GM19395 (cell line): Measurements from ENCODE around the gene THSD7B.
"Not testable (repeated sequence)": the region's sequence is repeated elsewhere in the genome, so short reads cannot be mapped to it uniquely, and the experiment has no call there.

Experiments
- ATAC-seq: cut with Tn5 transposase; IDR thresholded peaks from one replicate; pipeline ENCODE4 v1.9.1; 2021; ENCODE audit warnings: mild to moderate bottlenecking, moderate library complexity; ENCODE audit not compliant: unreplicated experiment

Gene THSD7B

DNA sequence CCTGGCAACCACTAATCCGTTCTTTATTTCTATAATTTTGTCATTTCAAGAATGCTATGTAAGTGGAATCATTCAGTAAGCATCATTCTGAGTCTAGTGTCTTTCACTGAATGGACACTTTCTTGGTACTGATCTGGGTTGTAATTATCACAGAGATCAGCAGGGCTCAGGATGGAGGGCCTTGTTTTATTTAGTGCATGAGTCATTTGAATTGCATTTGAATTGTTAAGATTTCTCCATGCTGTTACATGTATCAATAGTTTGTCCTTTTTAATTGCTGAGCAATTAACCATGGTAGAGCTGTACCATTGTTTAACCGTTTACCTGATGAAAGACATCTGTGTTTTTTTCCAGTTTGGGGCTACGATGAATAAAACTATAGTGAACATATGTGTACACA is 256.4 kb downstream of the THSD7B start:
- no peak for ATAC-seq

DNA sequence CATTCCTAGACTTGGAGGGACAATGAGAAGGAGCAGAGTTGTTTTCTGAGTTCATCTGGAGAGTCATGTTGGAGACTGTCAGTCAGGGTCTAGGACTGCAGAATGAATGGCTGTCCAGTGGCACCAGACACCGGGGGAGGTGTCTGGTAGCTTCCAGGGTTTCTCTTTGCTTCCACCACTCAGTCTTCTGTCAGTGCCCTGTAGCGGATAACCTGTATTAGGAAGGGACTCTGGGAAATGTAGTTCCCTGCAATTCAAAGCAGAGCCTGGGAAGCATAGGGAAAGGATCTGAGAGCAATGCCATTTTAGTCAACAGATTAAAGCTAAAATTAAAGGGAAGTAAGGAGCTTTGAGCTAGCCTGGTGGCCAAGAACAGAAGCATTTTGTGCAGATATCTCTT is 257.9 kb downstream of the THSD7B start:
- no peak for ATAC-seq

DNA sequence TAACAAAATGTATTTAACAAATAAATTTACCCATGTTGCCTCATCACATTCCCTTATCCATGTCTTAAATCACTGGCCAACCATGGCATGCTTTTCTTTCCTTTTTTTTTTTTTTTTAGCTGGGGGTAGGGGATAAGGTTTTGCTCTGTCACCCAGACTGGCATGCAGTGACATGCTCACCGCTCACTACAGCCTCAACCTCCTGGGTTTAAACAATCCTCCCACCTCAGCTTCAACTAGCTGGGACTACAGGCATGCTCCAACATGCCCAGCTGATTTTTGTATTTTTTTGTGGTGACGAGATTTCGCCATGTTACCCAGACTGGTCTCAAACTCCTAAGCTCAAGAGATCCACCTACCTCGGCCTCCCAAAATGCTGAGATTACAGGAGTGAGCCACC is 266.4 kb downstream of the THSD7B start:
- no peak for ATAC-seq

DNA sequence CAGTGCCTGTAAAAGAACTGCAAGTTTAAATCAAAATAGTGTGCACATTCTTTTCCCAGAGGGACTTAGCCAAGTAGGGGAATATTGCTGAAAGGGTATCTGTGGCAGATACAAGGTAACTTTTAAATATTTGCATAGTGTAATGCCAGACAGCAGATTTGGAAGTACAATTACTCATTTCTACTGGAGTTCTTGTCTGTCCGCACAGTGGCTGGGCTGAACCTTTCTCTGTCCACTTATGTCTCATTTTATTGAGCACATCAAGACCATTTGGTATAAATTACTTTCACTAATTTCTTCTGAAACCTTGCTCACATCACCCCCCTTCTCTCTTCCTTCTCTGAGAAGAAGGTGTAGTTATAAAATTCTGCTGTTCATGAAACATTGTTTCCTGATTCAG is 271.3 kb downstream of the THSD7B start:
- ATAC-seq = no peak

DNA sequence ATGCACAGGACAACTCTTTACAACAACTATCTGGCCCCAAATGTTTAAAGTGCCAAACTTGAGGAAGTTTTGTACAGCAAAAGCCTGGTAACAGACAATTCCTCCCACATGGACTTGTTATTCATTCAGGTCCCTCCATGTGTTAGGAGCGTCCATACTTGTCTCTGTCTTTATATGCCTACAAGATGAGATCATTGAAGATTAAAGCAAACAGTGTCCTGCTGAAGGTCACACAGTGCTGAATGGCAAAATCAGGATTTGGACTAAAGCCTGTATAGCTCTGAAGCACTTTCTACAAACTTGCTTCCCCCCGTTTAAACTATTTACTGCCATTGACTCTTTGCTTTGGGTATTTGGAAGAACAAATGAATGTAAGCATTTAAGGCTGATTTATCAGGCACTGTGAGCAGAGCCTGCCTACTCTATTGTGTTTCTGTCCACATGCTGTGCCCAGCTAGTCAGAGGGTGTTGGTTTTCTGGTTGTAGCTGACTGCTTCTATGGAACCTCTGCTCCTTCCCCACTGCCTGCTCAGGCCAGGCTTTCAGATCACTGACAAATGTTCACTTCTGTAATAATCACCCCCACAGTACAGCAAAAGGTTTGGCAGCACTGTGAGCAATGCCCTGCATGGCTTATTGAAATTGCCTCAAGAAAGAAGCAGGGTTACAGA is 274.3 kb downstream of the THSD7B start:
- no peak for ATAC-seq

DNA sequence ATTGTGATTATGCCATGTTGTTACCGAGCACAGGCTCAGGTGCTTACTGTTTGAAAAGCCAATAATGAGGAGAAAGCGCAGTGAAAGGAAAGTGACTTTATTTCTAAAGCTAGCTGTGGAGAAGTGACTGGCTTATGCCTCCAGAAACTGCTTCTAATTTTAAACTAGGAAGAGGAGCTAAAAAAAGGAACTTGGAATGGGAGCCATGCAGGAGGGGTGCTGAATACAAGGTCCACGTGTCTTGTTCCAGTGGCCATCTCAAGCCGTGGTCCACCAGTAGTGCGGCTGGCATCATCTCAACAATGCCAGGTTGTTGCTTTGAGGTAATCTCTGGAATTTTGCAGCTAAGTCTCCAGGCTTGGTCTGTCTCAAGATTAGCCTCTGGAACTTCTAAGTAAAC is 282.0 kb downstream of the THSD7B start:
- no peak for ATAC-seq

DNA sequence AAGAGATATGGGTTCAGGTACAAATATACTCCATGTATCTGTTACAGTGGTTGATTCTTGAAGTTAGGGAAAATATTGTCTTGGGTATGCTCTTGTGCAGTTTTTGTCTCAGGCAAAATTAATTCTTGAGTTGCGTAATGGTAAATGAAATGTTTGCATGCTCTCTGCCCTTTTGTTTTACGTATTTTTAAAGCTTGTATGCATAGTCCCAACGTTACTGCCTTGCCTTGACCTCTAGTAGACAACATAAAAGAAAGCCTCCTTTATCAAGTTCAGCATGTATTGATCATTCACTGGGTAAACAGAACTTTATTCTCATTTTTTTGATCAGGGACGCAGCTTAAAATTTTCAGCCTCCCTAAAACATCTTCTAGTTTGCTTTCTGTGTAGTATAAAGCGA is 283.1 kb downstream of the THSD7B start:
- no peak for ATAC-seq

DNA sequence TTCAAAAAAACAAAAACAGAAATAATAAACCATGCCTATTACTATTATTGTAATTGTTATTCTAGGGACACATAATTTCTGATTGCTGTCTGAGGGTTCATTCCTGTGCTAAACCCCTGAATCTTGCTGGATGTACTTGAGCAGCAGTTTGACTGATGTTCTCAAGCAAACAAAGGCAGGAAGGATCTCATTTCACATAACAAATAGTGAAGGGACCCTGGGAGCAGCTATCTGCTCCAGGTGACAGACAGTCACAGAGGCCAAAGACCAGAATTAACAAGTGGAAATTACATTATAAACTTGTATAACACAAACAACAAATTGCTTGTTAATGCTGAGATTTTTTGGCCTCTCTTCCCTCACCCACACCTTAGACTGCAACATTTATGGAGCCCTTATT is 284.2 kb downstream of the THSD7B start:
- ATAC-seq = no peak

DNA sequence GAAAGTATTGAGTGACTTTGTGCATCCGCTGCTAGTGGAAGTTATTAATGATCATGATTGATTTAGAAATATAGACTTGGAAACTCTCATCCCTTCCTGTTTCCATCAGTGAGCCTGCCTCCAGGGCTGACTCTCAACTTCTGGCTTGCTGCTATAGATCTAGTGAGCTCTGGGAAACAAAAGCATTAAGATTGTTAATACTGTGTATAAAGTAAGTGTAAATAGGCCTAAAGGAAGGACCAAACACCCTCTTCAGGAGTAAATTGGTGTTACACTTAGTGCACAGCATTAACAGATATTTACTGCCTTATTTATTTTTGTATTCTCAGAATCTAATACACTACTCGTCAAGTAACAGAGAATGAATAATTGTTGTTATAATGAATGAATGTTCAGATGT is 285.6 kb downstream of the THSD7B start:
- ATAC-seq = no peak

DNA sequence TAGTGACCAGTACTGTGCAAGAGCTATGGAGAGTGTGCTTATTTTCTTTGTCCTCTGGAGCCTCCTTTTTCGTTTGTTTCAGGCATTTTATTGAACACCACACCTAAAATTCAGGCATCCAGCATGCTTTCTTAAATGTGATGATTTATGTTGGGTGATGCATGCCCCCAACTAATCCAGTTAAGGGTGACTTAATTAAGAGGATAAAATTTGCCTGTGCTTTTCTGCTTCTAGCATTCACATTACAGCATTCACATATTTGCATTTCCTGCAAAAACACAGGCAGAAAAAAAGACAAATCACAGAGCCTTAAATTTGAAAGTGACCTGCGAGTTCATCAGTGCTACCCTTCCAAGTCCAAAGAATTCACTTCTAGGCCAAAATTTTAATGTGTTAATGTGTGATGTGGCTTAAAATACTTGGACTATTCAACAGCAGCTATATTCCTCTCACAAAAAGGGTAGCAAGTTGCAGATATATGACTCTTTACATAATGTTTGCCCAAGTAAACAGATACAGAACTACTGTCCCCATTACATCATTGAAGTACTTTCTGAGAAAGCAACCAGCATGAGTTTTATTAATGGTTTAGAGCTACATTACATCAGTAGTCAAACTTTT is 286.5 kb downstream of the THSD7B start:
- ATAC-seq = no peak

DNA sequence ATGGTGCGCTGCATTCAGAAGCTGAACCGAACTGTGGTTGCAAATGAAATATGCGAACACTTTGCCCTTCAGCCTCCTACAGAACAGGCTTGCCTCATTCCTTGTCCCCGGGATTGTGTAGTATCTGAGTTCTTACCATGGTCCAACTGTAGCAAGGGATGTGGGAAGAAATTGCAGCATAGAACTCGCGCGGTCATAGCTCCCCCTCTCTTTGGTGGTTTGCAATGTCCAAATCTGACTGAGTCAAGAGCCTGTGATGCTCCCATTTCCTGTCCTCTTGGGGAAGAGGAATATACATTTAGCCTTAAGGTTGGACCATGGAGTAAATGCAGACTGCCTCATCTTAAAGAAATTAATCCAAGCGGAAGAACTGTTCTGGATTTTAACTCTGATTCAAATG is 291.4 kb downstream of the THSD7B start:
- ATAC-seq = no peak

DNA sequence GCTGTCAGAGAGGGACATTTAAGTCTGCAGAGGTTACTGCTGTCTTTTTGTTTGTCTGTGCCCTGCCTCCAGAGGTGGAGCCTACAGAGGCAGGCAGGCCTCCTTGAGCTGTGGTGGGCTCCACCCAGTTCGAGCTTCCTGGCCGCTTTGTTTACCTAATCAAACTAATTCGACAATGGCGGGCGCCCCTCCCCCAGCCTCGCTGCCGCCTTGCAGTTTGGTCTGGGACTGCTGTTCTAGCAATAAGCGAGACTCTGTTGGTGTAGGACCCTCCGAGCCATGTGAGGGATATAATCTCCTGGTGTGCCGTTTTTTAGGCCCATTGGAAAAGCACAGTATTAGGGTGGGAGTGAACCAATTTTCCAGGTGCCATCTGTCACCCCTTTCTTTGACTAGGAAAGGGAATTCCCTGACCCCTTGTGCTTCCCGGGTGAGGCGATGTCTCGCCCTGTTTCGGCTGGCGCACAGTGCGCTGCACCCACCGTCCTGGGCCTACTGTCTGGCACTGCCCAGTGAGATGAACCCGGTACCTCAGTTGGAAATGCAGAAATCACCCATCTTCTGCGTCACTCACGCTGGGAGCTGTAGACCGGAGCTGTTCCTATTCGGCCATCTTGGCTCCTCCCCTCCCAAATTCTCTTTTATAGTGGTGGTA is 310.9 kb downstream of the THSD7B start:
- not testable (repeated sequence) for ATAC-seq

DNA sequence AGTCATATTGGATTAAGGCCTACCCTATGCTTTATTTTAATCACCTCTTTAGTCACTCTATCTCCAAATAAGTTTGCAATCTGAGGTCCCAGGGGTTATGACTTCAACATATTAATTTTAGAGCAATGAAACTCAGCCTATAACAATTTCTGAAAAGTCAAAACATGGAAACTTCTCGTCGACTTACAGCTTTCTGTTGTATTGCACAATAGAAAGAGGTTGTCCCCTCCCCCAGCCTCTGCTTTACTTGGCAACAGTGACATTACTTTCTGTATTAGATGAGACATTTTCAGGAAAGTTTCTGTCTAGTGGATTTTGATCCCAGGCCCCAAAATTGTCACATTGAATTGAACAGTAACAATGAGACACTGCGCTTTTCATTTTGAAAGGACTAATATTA is 326.4 kb downstream of the THSD7B start:
- no peak for ATAC-seq

DNA sequence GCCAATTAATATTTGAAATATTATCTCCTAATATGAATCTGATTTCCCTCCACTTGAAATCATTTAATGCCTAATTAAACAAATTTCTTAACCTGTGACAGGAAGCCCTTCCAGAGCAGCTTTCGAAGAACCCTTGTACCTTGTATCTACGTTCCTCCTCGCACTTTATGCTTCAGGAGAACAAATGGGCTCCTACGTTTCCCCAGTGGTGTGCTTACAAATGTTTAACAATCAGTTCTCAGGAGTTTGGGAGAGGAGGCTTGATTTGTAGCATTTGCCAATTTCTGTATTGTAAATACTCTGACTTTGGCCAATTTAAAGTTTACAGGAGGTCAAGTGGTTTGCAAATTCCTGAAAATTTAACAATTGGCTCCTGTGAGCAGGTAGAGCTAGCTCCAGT is 327.8 kb downstream of the THSD7B start:
- no peak for ATAC-seq

DNA sequence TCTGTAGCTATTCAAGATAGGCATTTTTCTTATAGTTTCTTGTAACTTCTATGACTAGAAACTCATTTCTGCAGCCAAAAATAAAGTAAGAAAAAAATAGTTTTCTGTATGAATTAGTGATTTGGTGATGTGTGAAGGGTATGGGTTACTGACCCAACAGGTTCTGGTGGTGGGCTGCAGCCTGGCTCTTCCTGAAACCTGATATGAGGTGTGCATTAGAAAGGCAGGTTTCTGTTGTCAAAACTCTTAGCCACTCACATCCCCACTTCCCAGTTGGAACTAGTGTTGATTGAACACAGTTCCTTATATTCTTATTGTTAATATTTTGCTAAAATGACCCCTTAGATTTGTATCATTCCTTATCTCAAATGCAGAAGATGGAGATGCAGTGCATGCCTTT is 330.8 kb downstream of the THSD7B start:
- ATAC-seq = no peak

DNA sequence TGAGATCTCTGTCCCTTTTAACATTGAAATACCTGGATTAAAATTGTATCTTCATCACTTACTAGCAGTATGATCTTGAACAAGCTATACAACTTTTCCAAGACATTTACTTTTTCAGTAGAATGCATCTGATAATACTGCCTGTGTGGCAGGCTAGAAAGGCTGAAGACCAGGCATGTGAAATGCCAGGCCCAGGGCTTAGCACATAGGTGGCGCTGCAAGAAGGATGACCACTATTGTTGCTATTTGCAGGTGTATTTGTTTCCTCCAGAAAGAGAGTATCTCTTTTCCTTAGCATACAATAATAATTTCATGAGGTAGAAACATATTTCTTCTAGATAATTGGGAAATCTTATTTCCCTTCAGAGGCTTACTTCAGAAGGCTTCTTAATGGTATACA is 331.3 kb downstream of the THSD7B start:
- no peak for ATAC-seq

DNA sequence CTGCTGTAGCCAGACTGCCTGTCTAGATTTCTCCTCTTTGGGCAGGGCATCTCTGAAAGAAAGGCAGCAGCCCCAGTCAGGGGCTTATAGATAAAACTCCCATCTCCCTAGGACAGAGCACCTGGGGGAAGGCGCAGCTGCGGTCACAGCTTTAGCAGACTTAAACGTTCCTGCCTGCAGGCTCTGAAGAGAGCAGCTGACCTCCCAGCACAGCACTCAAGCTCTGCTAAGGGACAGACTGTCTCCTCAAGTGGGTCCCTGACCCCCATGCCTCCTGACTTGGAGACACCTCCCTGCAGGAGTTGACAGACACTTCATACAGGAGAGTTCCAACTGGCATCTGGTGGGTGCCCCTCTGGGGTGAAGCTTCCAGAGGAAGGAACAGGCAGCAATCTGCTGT is 336.5 kb downstream of the THSD7B start:
- not testable (repeated sequence) for ATAC-seq

DNA sequence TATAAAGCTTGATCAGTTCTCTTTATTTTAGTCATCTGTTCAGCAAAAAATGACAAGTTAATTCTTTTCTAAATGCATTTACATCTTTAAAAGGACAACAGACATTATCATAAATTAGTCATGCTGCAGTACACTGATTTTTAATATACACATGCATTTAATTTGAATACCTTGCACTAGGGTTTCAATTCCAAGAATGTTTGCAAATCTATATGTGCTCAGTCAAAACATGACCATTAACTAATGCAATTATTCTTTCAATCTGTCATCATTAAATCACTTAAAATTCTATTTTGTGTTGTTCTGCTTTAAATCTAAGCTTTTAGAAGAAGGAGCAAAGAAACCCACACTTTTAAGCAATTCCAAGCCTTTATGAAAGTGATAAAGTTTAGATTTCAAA is 342.6 kb downstream of the THSD7B start:
- ATAC-seq = no peak

DNA sequence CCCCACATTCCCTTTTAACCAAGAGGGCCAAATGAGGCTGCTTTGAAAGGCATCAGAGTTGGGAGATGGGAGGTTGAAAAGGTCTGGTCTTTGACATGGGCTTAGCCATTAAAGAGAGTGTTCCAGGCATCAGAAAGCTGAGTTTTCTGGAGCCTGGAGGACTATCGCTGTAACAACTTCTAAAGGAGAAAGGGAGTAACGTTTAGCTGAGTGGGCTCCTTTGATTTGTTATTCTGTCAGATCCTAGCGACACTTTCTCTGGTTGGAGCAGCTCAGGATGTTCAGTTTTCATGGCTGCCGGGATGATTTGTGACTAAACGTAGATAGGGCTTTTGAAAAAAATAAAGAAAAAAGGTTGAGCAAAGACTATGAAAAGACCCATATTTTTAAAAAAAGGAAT is 346.6 kb downstream of the THSD7B start:
- ATAC-seq = no peak

DNA sequence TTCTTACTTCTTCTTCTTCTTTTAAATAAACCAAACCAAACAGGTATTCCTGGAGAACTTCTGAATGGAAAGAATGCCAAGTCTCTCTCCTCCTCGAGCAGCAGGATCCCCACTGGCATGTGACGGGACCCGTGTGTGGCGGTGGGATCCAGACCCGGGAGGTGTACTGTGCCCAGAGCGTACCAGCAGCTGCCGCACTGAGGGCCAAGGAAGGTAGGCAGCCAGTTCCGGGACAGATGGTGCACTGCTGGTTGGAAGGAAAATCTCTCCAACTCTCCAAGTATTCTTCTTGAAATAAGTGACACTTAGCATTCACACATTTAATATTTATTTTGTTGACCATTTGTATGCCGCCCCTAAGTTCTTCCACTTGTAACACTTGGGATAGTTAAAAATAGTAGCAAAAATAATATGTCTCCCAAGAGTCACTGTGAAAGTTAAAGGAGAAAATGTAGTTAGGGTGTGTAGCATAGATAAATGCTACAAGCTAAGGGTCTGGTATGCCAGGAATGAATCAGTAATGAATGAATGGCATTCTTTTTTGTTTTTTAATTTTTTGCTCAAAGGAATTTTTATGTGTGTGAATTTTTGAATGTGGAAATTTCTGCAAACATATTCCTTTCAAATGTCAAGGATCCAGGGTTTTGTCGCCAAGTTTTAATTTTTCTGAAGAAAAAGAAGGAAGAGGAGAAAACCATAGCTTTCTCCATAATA is 349.9 kb downstream of the THSD7B start:
- ATAC-seq = no peak

DNA sequence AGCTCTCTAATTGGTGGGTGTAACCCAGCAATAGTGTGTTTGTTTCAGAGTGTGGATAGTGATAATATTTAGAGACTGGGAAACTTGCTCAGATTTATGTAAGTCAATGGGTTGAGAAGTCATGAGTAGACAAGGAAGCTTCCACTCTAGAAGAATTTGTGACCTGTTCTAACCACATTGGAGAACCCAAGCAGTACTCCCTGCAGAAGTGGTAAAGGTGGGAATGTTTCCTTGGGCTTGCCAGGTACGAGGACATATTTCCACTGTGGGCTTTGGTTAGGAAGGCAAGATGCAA is 350.4 kb downstream of the THSD7B start:
- no peak for ATAC-seq

DNA sequence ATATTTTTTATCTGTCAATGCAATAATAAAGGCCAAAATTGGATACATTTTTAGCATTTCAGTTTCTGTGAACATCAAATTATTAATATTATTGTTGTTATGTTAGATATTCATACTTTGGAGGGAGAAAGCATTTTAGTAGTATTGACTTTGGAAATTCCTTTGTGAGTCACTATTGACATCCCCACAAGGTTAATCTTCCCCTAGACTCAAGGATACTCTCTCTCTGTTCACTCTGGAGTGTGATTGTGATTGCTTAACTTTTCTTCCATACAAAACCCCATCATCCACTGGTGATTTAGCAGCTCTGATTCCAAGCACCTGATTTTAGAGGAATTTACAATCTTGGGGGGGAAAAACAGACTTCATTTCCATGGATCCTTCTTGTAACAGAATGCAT is 352.0 kb downstream of the THSD7B start:
- no peak for ATAC-seq
